K562 (cell line): Measurements from ENCODE around the gene ASS1. TPM values are rescaled to one million over a fixed set of nuclear protein-coding genes. Genes with fewer than 3 reads are reported as not detected.

Experiments
- ATAC-seq: fragments of 200-7000 bp; cut with Tn5 transposase; 3 replicates; pipeline ENCODE4 v1.9.1; 2020; ENCODE audit warnings: moderate library complexity
- BruUV-seq: library from RNA; stranded (reverse); fragments of 400-500 nt; replicated peaks from 2 replicates; lab custom pipeline; 2021; lab: Mats Ljungman, UMichigan
- CTCF ChIA-PET: fragments of 300-600 bp; formaldehyde crosslinking; extraction: SDS; loops from one replicate; lab custom pipeline; 2021; ENCODE audit warnings: low intra/inter-chr PET ratio; lab: Yijun Ruan, JAX
- POLR2A ChIA-PET: fragments of 300-600, 350-650 bp; sonication (Branson Sonifier 250); formaldehyde crosslinking; extraction: SDS; loops from one replicate; lab custom pipeline; 2021; ENCODE audit warnings: antibody characterized with exemption, inconsistent platforms; lab: Yijun Ruan, JAX
- DNase-seq, 4 experiments: peaks; one replicate each; pipeline versions ENCODE4 v3.0.0 to v3.0.0-alpha.2; 2011 to 2018; ENCODE audit warnings: low spot score in 3 of 4, mixed read lengths in 3 of 4; ENCODE audit errors: extremely low read depth in 1 of 4
- FAIRE-seq: peaks from 2 replicates; lab custom pipeline; 2011; peaks lifted over from hg19 to GRCh38; lab: Jason Lieb, UNC
- H2AFZ ChIP-seq: 2 replicates; pipeline ENCODE4 v1.6.0; 2011; ENCODE audit warnings: low read depth, low read length, control low read depth, inconsistent platforms
- H3K27ac ChIP-seq: fragments of 200-600 bp; 3 replicates; pipeline ENCODE4 v1.8.0; 2011; ENCODE audit warnings: low read depth, mild to moderate bottlenecking, control low read depth, inconsistent platforms, low read length, moderate library complexity, mixed read lengths; ENCODE audit errors: extremely low read depth
- H3K27me3 ChIP-seq, 2 experiments: fragments of 300-600 bp in 1 of 2; 2 replicates in 1 of 2; 3 replicates in 1 of 2; pipeline versions ENCODE4 v1.6.0 to v1.8.0; 2011; ENCODE audit warnings: inconsistent platforms in 2 of 2, low read length in 2 of 2, mild to moderate bottlenecking in 1 of 2, mixed read lengths in 1 of 2, moderate library complexity in 1 of 2; ENCODE audit not compliant: control insufficient read depth in 2 of 2, insufficient read depth in 2 of 2
- H3K36me3 ChIP-seq: fragments of 300-600 bp; 3 replicates; pipeline ENCODE4 v1.8.0; 2011; ENCODE audit warnings: mild to moderate bottlenecking, low read length, inconsistent platforms; ENCODE audit not compliant: control insufficient read depth, insufficient read depth
- H3K4me1 ChIP-seq, 2 experiments: fragments of 200-600 bp in 1 of 2; replicated peaks in 1 of 2; 2 replicates in 1 of 2; 3 replicates in 1 of 2; pipeline versions ENCODE4 v1.5.1 to v1.8.0; 2011; ENCODE audit warnings: inconsistent platforms in 2 of 2, low read length in 2 of 2, mild to moderate bottlenecking in 1 of 2, mixed read lengths in 1 of 2, moderate library complexity in 1 of 2; ENCODE audit not compliant: control insufficient read depth in 2 of 2, insufficient read depth in 2 of 2
- H3K4me2 ChIP-seq: 2 replicates; pipeline ENCODE4 v1.6.1; 2011; ENCODE audit warnings: low read length, control low read depth, inconsistent platforms, mixed read lengths; ENCODE audit not compliant: insufficient read depth
- H3K4me3 ChIP-seq: fragments of 200-600 bp; sonication (generic), shearing (Covaris generic); 2 replicates; pipeline ENCODE4 v1.5.1; 2016; ENCODE audit warnings: control low read depth, inconsistent platforms
- H3K79me2 ChIP-seq: fragments of 200-600 bp; 3 replicates; pipeline ENCODE4 v1.8.0; 2011; ENCODE audit warnings: low read length, inconsistent platforms; ENCODE audit not compliant: control insufficient read depth, insufficient read depth
- H3K9ac ChIP-seq, 2 experiments: 2 replicates each; pipeline versions ENCODE4 v1.6.0 to v1.6.1; 2011; ENCODE audit warnings: low read depth in 2 of 2, low read length in 2 of 2, control low read depth in 1 of 2, inconsistent platforms in 1 of 2, mild to moderate bottlenecking in 1 of 2, mixed read lengths in 1 of 2; ENCODE audit not compliant: insufficient read depth in 1 of 2
- H3K9me1 ChIP-seq: one replicate; pipeline ENCODE4 v1.6.0; 2011; ENCODE audit warnings: inconsistent platforms, mild to moderate bottlenecking, low read length, moderate library complexity; ENCODE audit not compliant: control insufficient read depth, insufficient read depth
- H3K9me3 ChIP-seq: replicated peaks from 2 replicates; pipeline ENCODE4 v1.5.1; 2011; ENCODE audit warnings: low read depth, low read length, inconsistent platforms; ENCODE audit not compliant: control insufficient read depth, insufficient read depth
- H4K20me1 ChIP-seq: replicated peaks from 2 replicates; pipeline ENCODE4 v1.6.1; 2011; ENCODE audit warnings: low read length, inconsistent platforms, mixed read lengths; ENCODE audit not compliant: control insufficient read depth, insufficient read depth
- C11orf30 ChIP-seq: fragments of 450-650 bp; IDR thresholded peaks from 2 replicates; pipeline ENCODE4 v1.6.1; 2016; ENCODE audit warnings: low read depth, mild to moderate bottlenecking
- ELF2 ChIP-seq: fragments of 250-450 bp; sonication (Bioruptor Pico); IDR thresholded peaks from 2 replicates; pipeline ENCODE4 v1.5.0; 2021; ENCODE audit warnings: mild to moderate bottlenecking
- IRF2 ChIP-seq: sonication (generic); formaldehyde crosslinking; IDR thresholded peaks from 2 replicates; pipeline ENCODE4 v1.8.1; 2022; ENCODE audit warnings: mild to moderate bottlenecking, missing genetic modification reagents
- MAFK ChIP-seq: IDR thresholded peaks from 2 replicates; pipeline ENCODE4 v1.6.1; 2011; ENCODE audit warnings: low read length, improper control_type of control experiment
- RBM39 ChIP-seq: fragments of 200-400 bp; formaldehyde crosslinking; optimal IDR thresholded peaks from 2 replicates; pipeline ENCODE3; 2018; ENCODE audit warnings: low read depth, low read length
- SMAD3 ChIP-seq: fragments of 450-650 bp; formaldehyde crosslinking; conservative IDR thresholded peaks from 2 replicates; pipeline ENCODE4 v1.4.0; 2020; ENCODE audit warnings: mild to moderate bottlenecking
- SMARCA4 ChIP-seq: fragments of 450-650 bp; IDR thresholded peaks from 2 replicates; pipeline ENCODE4 v1.6.1; 2016
- TCF7L2 ChIP-seq: fragments of 150-350 bp; IDR thresholded peaks from 2 replicates; pipeline ENCODE4 v1.6.1; 2016; ENCODE audit warnings: low read depth, mild to moderate bottlenecking, low read length, moderate library complexity
- ZNF696 ChIP-seq: fragments of 250-450 bp; sonication (Bioruptor Pico); conservative IDR thresholded peaks from 2 replicates; pipeline ENCODE4 v1.4.0; 2020; ENCODE audit warnings: mild to moderate bottlenecking, moderate library complexity
- ZNF77 ChIP-seq: fragments of 250-450 bp; sonication (Bioruptor Pico); IDR thresholded peaks from 2 replicates; pipeline ENCODE4 v1.5.0; 2020
- WGBS: fragments of 100-300 bp; shearing (Covaris generic); methylation state at CpG from one replicate; pipeline ENCODE4 v1.1.6; 2016; ENCODE audit warnings: low coverage, mixed read lengths; ENCODE audit not compliant: insufficient coverage; ENCODE audit errors: missing lambda C conversion rate; 5-methylcytosine and 5-hydroxymethylcytosine counted together
- in situ Hi-C: fragments of 300-500 bp; cut with MboI; formaldehyde crosslinking; loops from 4 replicates; pipeline ENCODE4 v1.15.0; 2018; ENCODE audit warnings: inconsistent platforms, mixed read lengths
- intact Hi-C: fragments of 100-400 bp; cut with micrococcal nuclease; formaldehyde crosslinking; loops from 2 replicates; pipeline ENCODE4 v1.14.2; 2022
- polyA plus RNA-seq, 8 experiments: library from polyadenylated mRNA; depleted of rRNA in 4 of 8; stranded (reverse) in 5 of 8; unstranded in 3 of 8; fragments of >200 nt; fragmentation: Nextera tagmentation in 2 of 8; fragmentation: Illumina TruSeq in 1 of 8; extraction: Ambion mirVana in 2 of 8; extraction: Trizol in 1 of 8; gene quantifications; 2 replicates each; pipeline versions ENCODE4 v1.2.1 to v1.2.3, GENCODE V29; 2011 to 2014; ENCODE audit warnings: inconsistent platforms in 1 of 8, missing spikeins in 1 of 8
- total RNA-seq, 7 experiments: library from RNA; depleted of rRNA in 6 of 7; stranded (reverse); fragments of >200 nt in 6 of 7; fragmentation: Illumina TruSeq in 2 of 7; extraction: Trizol in 2 of 7; gene quantifications; 2 replicates each; pipeline versions ENCODE4 v1.2.1 to v1.2.3, GENCODE V29; 2011 to 2021; ENCODE audit warnings: low replicate concordance in 1 of 7
- TF ChIP-seq, protein P1 (sequence below): fragments of 450-650 bp; IDR thresholded peaks from 2 replicates; pipeline ENCODE4 v1.6.1; 2017; ENCODE audit warnings: antibody characterized with exemption, mild to moderate bottlenecking
- TF ChIP-seq, protein P2 (sequence below), 2 experiments: fragments of 450-650 bp; formaldehyde crosslinking in 1 of 2; IDR thresholded peaks; 2 replicates each; pipeline versions ENCODE4 v1.4.0 to v1.6.1; 2014 to 2020; ENCODE audit warnings: mild to moderate bottlenecking in 2 of 2, borderline replicate concordance in 1 of 2, low read depth in 1 of 2

The ASS1 gene
- total and polyA plus RNA-seq, 9 of the 15 experiments (the other 6 are each of a cell fraction or from before 2014, with no cell fraction given) = 1.5 to 5.7 (median 3.7) TPM

DNA sequence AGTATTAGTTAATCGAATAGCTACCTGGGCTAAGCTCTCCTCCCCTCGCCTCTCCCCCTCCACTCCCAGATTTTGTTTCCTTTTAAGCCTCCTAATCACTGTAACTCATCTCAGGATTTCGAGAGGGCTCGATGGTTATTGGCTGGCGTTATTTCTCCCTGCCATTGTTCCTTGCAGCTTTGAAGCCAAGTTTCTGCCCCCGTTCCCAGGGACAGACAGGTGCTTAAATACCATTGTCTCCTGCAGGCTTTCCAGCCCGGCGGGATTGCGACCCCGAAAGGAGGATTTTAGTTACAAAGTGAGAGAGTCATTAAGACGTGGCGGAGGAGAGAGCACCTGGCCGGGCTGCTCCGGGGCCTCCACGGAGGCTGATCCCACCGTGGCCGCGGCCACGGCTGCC, 46.2 kb downstream of the ASS1 start:
- Histone ChIP-seq H3K4me3 (no peak overlapping the region), H3K36me3 (no peaks in the 10 kb centered on the region), H3K27me3 (no peaks in the 10 kb centered on the region), H3K4me2 (no peak overlapping the region), H3K9ac (no peak overlapping the region), H3K4me1 (peaks cover 0 to 11% of the 10 kb centered on the region in 2 experiments; a peak in 1 of 5 replicates), H2AFZ (no peak overlapping the region), H3K27ac (no peak overlapping the region), H3K9me1 (no peaks in the 10 kb centered on the region), H3K79me2 (no peaks in the 10 kb centered on the region), H4K20me1 (no peaks in the 10 kb centered on the region), H3K9me3 (peaks cover 8% of the 10 kb centered on the region)
- intact Hi-C loops = no loop called here
- FAIRE-seq = no peak
- ChIA-PET POLR2A (interaction anchor here (0.7 to 1.1 kb wide), 4 partner anchors 11 to 63 kb away, joined by 3 to 5 read pairs (median 4); no protein-coding TSS in a partner anchor), CTCF (no interaction called here)
- no TSS peak for BruUV-seq
- in situ Hi-C loops = no loop called here
- ATAC-seq = no peak
- no peak for DNase-seq
- WGBS = 50% methylated on average over 19 of the region's 19 CpGs
- TF ChIP-seq, protein P1, sequence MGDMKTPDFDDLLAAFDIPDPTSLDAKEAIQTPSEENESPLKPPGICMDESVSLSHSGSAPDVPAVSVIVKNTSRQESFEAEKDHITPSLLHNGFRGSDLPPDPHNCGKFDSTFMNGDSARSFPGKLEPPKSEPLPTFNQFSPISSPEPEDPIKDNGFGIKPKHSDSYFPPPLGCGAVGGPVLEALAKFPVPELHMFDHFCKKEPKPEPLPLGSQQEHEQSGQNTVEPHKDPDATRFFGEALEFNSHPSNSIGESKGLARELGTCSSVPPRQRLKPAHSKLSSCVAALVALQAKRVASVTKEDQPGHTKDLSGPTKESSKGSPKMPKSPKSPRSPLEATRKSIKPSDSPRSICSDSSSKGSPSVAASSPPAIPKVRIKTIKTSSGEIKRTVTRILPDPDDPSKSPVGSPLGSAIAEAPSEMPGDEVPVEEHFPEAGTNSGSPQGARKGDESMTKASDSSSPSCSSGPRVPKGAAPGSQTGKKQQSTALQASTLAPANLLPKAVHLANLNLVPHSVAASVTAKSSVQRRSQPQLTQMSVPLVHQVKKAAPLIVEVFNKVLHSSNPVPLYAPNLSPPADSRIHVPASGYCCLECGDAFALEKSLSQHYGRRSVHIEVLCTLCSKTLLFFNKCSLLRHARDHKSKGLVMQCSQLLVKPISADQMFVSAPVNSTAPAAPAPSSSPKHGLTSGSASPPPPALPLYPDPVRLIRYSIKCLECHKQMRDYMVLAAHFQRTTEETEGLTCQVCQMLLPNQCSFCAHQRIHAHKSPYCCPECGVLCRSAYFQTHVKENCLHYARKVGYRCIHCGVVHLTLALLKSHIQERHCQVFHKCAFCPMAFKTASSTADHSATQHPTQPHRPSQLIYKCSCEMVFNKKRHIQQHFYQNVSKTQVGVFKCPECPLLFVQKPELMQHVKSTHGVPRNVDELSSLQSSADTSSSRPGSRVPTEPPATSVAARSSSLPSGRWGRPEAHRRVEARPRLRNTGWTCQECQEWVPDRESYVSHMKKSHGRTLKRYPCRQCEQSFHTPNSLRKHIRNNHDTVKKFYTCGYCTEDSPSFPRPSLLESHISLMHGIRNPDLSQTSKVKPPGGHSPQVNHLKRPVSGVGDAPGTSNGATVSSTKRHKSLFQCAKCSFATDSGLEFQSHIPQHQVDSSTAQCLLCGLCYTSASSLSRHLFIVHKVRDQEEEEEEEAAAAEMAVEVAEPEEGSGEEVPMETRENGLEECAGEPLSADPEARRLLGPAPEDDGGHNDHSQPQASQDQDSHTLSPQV = no peak
- TF ChIP-seq TCF7L2 (no peak), SMAD3 (no peak), ZNF77 (CRISPR knock-in tag) (no peak), ZNF696 (no peak), MAFK (no peak), SMARCA4 (no peak), RBM39 (no peak), ELF2 (CRISPR knock-in tag) (no peak), IRF2 (CRISPR knock-in tag) (no peak), C11orf30 (no peak)
- TF ChIP-seq, protein P2, sequence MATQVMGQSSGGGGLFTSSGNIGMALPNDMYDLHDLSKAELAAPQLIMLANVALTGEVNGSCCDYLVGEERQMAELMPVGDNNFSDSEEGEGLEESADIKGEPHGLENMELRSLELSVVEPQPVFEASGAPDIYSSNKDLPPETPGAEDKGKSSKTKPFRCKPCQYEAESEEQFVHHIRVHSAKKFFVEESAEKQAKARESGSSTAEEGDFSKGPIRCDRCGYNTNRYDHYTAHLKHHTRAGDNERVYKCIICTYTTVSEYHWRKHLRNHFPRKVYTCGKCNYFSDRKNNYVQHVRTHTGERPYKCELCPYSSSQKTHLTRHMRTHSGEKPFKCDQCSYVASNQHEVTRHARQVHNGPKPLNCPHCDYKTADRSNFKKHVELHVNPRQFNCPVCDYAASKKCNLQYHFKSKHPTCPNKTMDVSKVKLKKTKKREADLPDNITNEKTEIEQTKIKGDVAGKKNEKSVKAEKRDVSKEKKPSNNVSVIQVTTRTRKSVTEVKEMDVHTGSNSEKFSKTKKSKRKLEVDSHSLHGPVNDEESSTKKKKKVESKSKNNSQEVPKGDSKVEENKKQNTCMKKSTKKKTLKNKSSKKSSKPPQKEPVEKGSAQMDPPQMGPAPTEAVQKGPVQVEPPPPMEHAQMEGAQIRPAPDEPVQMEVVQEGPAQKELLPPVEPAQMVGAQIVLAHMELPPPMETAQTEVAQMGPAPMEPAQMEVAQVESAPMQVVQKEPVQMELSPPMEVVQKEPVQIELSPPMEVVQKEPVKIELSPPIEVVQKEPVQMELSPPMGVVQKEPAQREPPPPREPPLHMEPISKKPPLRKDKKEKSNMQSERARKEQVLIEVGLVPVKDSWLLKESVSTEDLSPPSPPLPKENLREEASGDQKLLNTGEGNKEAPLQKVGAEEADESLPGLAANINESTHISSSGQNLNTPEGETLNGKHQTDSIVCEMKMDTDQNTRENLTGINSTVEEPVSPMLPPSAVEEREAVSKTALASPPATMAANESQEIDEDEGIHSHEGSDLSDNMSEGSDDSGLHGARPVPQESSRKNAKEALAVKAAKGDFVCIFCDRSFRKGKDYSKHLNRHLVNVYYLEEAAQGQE (IDR thresholded peaks at IDR 0.05; ENCODE audit: borderline replicate concordance) = no peak
- TF ChIP-seq, protein P2 (CRISPR knock-in tag; IDR thresholded peaks at IDR 0.05; ENCODE audit: low read depth) = no peak
